ENCODE results near the gene APP. TPM values are rescaled to one million over a fixed set of nuclear protein-coding genes. Genes with fewer than 3 reads are reported as not detected.

APP gene
- total and polyA plus RNA-seq, 2 of the 13 experiments (the other 11 are each of a cell fraction or from before 2014, with no cell fraction given): 70.6 to 262 TPM

GRCh38 chr21:26169061-26169610 is 1.4 kb downstream of the APP start (continued):
- TF ChIP-seq ZNF609 (CRISPR knock-in tag; IDR thresholded peaks at IDR 0.05; ENCODE audit: borderline replicate concordance) (no peak), ZNF207 (IDR thresholded peaks at IDR 0.05; ENCODE audit: borderline replicate concordance) (no peak), ZNF616 (CRISPR knock-in tag; IDR thresholded peaks at IDR 0.05; ENCODE audit: low read depth) (no peak), HMGXB4 (CRISPR knock-in tag; IDR thresholded peaks at IDR 0.05; ENCODE audit: borderline replicate concordance in 1 of 2, low read depth in 1 of 2) (no peak), TIGD3 (CRISPR knock-in tag; IDR thresholded peaks at IDR 0.05; ENCODE audit: borderline replicate concordance) (no peak), ZNF781 (CRISPR knock-in tag; IDR thresholded peaks at IDR 0.05; ENCODE audit: borderline replicate concordance, not compliant biosample characterization) (no peak), ZKSCAN8 (CRISPR knock-in tag; IDR thresholded peaks at IDR 0.05; ENCODE audit: borderline replicate concordance) (no peak), SIN3A (IDR thresholded peaks at IDR 0.05; ENCODE audit: borderline replicate concordance, low read depth, low read length) (peak; percentile 28; the same call in 1 of the 2 replicates), BCL3 (CRISPR knock-in tag; IDR thresholded peaks at IDR 0.05) (no peak), ATF4 (CRISPR knock-in tag; IDR thresholded peaks at IDR 0.05) (no peak), ZNF17 (CRISPR knock-in tag; IDR thresholded peaks at IDR 0.05) (no peak), NFE2L2 (IDR thresholded peaks at IDR 0.05; ENCODE audit: low read length) (no peak), KDM4B (CRISPR knock-in tag; IDR thresholded peaks at IDR 0.05) (no peak), ASH2L (IDR thresholded peaks at IDR 0.05; ENCODE audit: insufficient read length, low read depth, low read length) (peak; percentile 13)

All from HepG2 (cell line).